K562 (cell line): ENCODE data around the gene CITED2.

Source experiments
- CHD2 ChIP-seq: IDR thresholded peaks from 2 replicates; pipeline ENCODE4 v1.6.1; 2011; ENCODE audit warnings: low read depth, low read length
- ELF2 ChIP-seq: fragments of 250-450 bp; sonication (Bioruptor Pico); IDR thresholded peaks from 2 replicates; pipeline ENCODE4 v1.5.0; 2021; ENCODE audit warnings: mild to moderate bottlenecking
- FOSL1 ChIP-seq: fragments of 200-800 bp; sonication (Bioruptor generic); conservative IDR thresholded peaks from 2 replicates; pipeline ENCODE4 v1.6.1; 2016; ENCODE audit warnings: missing genetic modification characterization, missing compliant biosample characterization
- PTBP1 ChIP-seq: fragments of 200-400 bp; formaldehyde crosslinking; IDR thresholded peaks from 2 replicates; pipeline ENCODE4 v1.6.1; 2017; ENCODE audit warnings: low read depth, low read length
- ZNF830 ChIP-seq: fragments of 250-450 bp; sonication (Bioruptor Pico); IDR thresholded peaks from 2 replicates; pipeline ENCODE4 v1.5.0; 2021; ENCODE audit warnings: mild to moderate bottlenecking
- TF ChIP-seq, protein P1 (sequence below): conservative IDR thresholded peaks from 2 replicates; pipeline ENCODE4 v1.6.1; 2011; ENCODE audit warnings: low read depth, mild to moderate bottlenecking, low read length; ENCODE audit not compliant: control insufficient read depth

- TF ChIP-seq CHD2, result no peak
- TF ChIP-seq, protein P1, sequence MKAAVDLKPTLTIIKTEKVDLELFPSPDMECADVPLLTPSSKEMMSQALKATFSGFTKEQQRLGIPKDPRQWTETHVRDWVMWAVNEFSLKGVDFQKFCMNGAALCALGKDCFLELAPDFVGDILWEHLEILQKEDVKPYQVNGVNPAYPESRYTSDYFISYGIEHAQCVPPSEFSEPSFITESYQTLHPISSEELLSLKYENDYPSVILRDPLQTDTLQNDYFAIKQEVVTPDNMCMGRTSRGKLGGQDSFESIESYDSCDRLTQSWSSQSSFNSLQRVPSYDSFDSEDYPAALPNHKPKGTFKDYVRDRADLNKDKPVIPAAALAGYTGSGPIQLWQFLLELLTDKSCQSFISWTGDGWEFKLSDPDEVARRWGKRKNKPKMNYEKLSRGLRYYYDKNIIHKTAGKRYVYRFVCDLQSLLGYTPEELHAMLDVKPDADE, result no peak
- TF ChIP-seq FOSL1 (tag), result no peak
- TF ChIP-seq ZNF830 (CRISPR knock-in tag), result no peak
- no peak for TF ChIP-seq ELF2 (CRISPR knock-in tag)
- no peak for TF ChIP-seq PTBP1
These were observed 38.0 kb downstream of the CITED2 start for GRCh38 chr6:139336488-139336887.
